GM12878 (cell line): ENCODE data around the gene ZNF106. TPM values are rescaled to one million over a fixed set of nuclear protein-coding genes. Genes with fewer than 3 reads are reported as not detected.

Source experiments
- ATAC-seq: fragments of 200-7000 bp; cut with Tn5 transposase; 3 replicates; pipeline ENCODE4 v1.9.1; 2020; ENCODE audit warnings: mild to moderate bottlenecking, moderate library complexity
- BruUV-seq: library from RNA; stranded (reverse); fragments of 400-500 nt; replicated peaks from 2 replicates; lab custom pipeline; 2021; lab: Mats Ljungman, UMichigan
- CTCF ChIA-PET: fragments of 300-600 bp; sonication (Branson Sonifier 250); formaldehyde crosslinking; extraction: SDS; loops from one replicate; lab custom pipeline; 2021; ENCODE audit warnings: inconsistent platforms; lab: Yijun Ruan, JAX
- POLR2A ChIA-PET: fragments of 350-600 bp; formaldehyde crosslinking; extraction: SDS; loops from one replicate; lab custom pipeline; 2021; ENCODE audit warnings: inconsistent platforms; lab: Charles Lee
- RAD21 ChIA-PET: fragments of 300-600 bp; sonication (Branson Sonifier 250); formaldehyde crosslinking; loops from one replicate; lab custom pipeline; 2023; ENCODE audit warnings: antibody characterized with exemption; ENCODE audit not compliant: unreplicated experiment; lab: Charles Lee
- SMC1A ChIA-PET: fragments of 300-600 bp; sonication (Branson Sonifier 250); formaldehyde crosslinking; loops from one replicate; lab custom pipeline; 2023; ENCODE audit not compliant: unreplicated experiment, uncharacterized antibody; lab: Charles Lee
- DNase-seq: peaks from one replicate; pipeline ENCODE4 v3.0.0-alpha.2; 2011; ENCODE audit warnings: low read depth, low spot score
- FAIRE-seq: peaks from 3 replicates; lab custom pipeline; 2011; peaks lifted over from hg19 to GRCh38; lab: Jason Lieb, UNC
- H2AFZ ChIP-seq: 2 replicates; pipeline ENCODE4 v1.6.0; 2011; ENCODE audit warnings: low read depth, low read length, control low read depth; ENCODE audit not compliant: control insufficient read depth
- H3K27ac ChIP-seq: 2 replicates; pipeline ENCODE4 v1.5.1; 2011; ENCODE audit warnings: control low read depth; ENCODE audit not compliant: control insufficient read depth, insufficient read depth
- H3K27me3 ChIP-seq, 2 experiments: replicated peaks in 1 of 2; 2 replicates each; pipeline versions ENCODE4 v1.6.0 to v1.6.1; 2011; ENCODE audit warnings: low read length in 1 of 2; ENCODE audit not compliant: control insufficient read depth in 2 of 2, insufficient read depth in 2 of 2
- H3K36me3 ChIP-seq, 2 experiments: 2 replicates each; pipeline ENCODE4 v1.5.1; 2011; ENCODE audit warnings: low read length in 1 of 2; ENCODE audit not compliant: control insufficient read depth in 2 of 2, insufficient read depth in 2 of 2
- H3K4me1 ChIP-seq: 2 replicates; pipeline ENCODE4 v1.6.1; 2011; ENCODE audit warnings: mild to moderate bottlenecking, low read length, moderate library complexity, mixed read lengths; ENCODE audit not compliant: control insufficient read depth, insufficient read depth
- H3K4me2 ChIP-seq: 2 replicates; pipeline ENCODE4 v1.6.0; 2011; ENCODE audit warnings: control low read depth; ENCODE audit not compliant: control insufficient read depth, insufficient read depth
- H3K4me3 ChIP-seq: fragments of 200-600 bp; sonication (generic); 2 replicates; pipeline ENCODE4 v1.5.1; 2016
- H3K79me2 ChIP-seq: 2 replicates; pipeline ENCODE4 v1.6.0; 2011; ENCODE audit warnings: low read length; ENCODE audit not compliant: control insufficient read depth, insufficient read depth
- H3K9ac ChIP-seq: 2 replicates; pipeline ENCODE4 v1.8.0; 2011; ENCODE audit warnings: low read length, control low read depth, mixed read lengths; ENCODE audit not compliant: control insufficient read depth, insufficient read depth
- H3K9me3 ChIP-seq: replicated peaks from 3 replicates; pipeline ENCODE4 v1.5.1; 2011; ENCODE audit warnings: mild to moderate bottlenecking, low read length; ENCODE audit not compliant: control insufficient read depth, insufficient read depth
- H4K20me1 ChIP-seq: 2 replicates; pipeline ENCODE4 v1.6.0; 2011; ENCODE audit not compliant: control insufficient read depth, insufficient read depth
- CREB1 ChIP-seq: IDR thresholded peaks from 2 replicates; pipeline ENCODE4 v1.6.1; 2012; ENCODE audit warnings: low read depth, mild to moderate bottlenecking, inconsistent platforms
- FOS ChIP-seq: IDR thresholded peaks from 3 replicates; pipeline ENCODE4 v1.6.1; 2011; ENCODE audit warnings: borderline replicate concordance; ENCODE audit not compliant: insufficient read length; ENCODE audit errors: extremely low read depth
- GATAD2B ChIP-seq: fragments of 450-650 bp; conservative IDR thresholded peaks from 2 replicates; pipeline ENCODE4 v1.6.1; 2017; ENCODE audit warnings: low read depth, mild to moderate bottlenecking, moderate library complexity
- JUNB ChIP-seq: IDR thresholded peaks from 2 replicates; pipeline ENCODE4 v1.6.1; 2016; ENCODE audit warnings: antibody characterized with exemption, mild to moderate bottlenecking
- RAD51 ChIP-seq: fragments of 450-650 bp; IDR thresholded peaks from 2 replicates; pipeline ENCODE4 v1.6.1; 2016; ENCODE audit warnings: moderate library complexity, mild to moderate bottlenecking, inconsistent platforms
- SMAD1 ChIP-seq: fragments of 450-650 bp; IDR thresholded peaks from 2 replicates; pipeline ENCODE4 v1.6.1; 2018; ENCODE audit warnings: mild to moderate bottlenecking, low read depth; ENCODE audit not compliant: partially characterized antibody
- SREBF1 ChIP-seq: IDR thresholded peaks from 2 replicates; pipeline ENCODE4 v1.6.1; 2012; ENCODE audit warnings: mild to moderate bottlenecking, low read length
- TCF7 ChIP-seq: IDR thresholded peaks from 2 replicates; pipeline ENCODE4 v1.6.1; 2014; ENCODE audit warnings: antibody characterized with exemption, borderline replicate concordance
- WRNIP1 ChIP-seq: IDR thresholded peaks from 2 replicates; pipeline ENCODE4 v1.6.1; 2011; ENCODE audit warnings: low read depth, low read length, improper control_type of control experiment, borderline replicate concordance
- YBX1 ChIP-seq: fragments of 450-650 bp; IDR thresholded peaks from 2 replicates; pipeline ENCODE4 v1.6.1; 2016; ENCODE audit warnings: antibody characterized with exemption
- WGBS: methylation state at CpG from one replicate; pipeline ENCODE4 v1.1.6; 2016; ENCODE audit warnings: low lambda C conversion rate; ENCODE audit not compliant: insufficient replicate concordance, insufficient coverage; ENCODE audit errors: missing lambda C conversion rate; 5-methylcytosine and 5-hydroxymethylcytosine counted together
- in situ Hi-C: fragments of 300-500 bp; cut with MboI; formaldehyde crosslinking; loops from 9 replicates; pipeline ENCODE4 v1.14.3; 2018; ENCODE audit warnings: mixed read lengths
- intact Hi-C: fragments of 100-400 bp; cut with micrococcal nuclease; formaldehyde crosslinking; loops from one replicate; pipeline ENCODE4 v1.14.2; 2022; ENCODE audit not compliant: unreplicated experiment
- polyA plus RNA-seq, 11 experiments: library from polyadenylated mRNA; depleted of rRNA in 4 of 11; unstranded in 6 of 11; stranded (reverse) in 5 of 11; fragments of >200 nt; fragmentation: Nextera tagmentation in 4 of 11; fragmentation: Illumina TruSeq in 1 of 11; extraction: Ambion mirVana in 4 of 11; extraction: Trizol in 1 of 11; gene quantifications; 1 replicate in 1 of 11; 2 replicates in 10 of 11; pipeline versions ENCODE4 v1.2.1 to v1.2.3, GENCODE V29; 2011 to 2016; ENCODE audit warnings: inconsistent platforms in 2 of 11, missing spikeins in 2 of 11, low read depth in 1 of 11
- total RNA-seq, 4 experiments: library from RNA; depleted of rRNA in 3 of 4; stranded (reverse); fragments of >200 nt in 3 of 4; fragmentation: Illumina TruSeq in 1 of 4; extraction: Trizol in 1 of 4; gene quantifications; 2 replicates each; pipeline versions ENCODE4 v1.2.1 to v1.2.3, GENCODE V29; 2013 to 2021
- TF ChIP-seq, protein P1 (sequence below): fragments of 150-350 bp; IDR thresholded peaks from 2 replicates; pipeline ENCODE4 v1.6.1; 2016; ENCODE audit warnings: low read depth, low read length
- TF ChIP-seq, protein P2 (sequence below): fragments of 450-650 bp; IDR thresholded peaks from 2 replicates; pipeline ENCODE4 v1.6.1; 2018; ENCODE audit warnings: mild to moderate bottlenecking, low read depth, moderate library complexity; ENCODE audit not compliant: partially characterized antibody
- TF ChIP-seq, protein P3 (sequence below): fragments of 150-350 bp; IDR thresholded peaks from 2 replicates; pipeline ENCODE4 v1.6.1; 2014; ENCODE audit warnings: mild to moderate bottlenecking, low read depth, low read length

Gene ZNF106
- total and polyA plus RNA-seq, 10 of the 15 experiments (the other 5 are each of a cell fraction or from before 2014, with no cell fraction given) = 10.7 to 45.3 (median 32.5) TPM

DNA sequence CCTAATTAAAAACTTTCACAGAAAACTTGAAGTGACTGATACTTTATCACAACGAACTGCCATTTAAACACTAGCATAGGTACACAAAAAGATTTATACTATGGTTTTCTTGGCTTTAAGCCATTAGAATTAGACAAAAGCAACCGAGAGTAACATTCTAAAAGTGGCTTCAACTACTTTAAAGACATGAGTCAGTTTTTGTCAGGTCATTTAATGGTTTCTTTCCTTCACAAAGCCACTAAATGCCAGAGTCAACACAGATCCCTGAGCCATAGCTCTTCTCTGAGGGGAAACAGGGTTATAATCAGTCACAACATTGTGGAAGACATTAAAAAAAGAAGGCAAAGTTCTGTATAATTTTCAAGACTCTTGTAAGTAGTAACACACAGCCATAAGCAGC lies 77.0 kb downstream of the ZNF106 start (continued):
- TF ChIP-seq FOS = no peak
- no peak for TF ChIP-seq GATAD2B
- TF ChIP-seq JUNB = no peak

DNA sequence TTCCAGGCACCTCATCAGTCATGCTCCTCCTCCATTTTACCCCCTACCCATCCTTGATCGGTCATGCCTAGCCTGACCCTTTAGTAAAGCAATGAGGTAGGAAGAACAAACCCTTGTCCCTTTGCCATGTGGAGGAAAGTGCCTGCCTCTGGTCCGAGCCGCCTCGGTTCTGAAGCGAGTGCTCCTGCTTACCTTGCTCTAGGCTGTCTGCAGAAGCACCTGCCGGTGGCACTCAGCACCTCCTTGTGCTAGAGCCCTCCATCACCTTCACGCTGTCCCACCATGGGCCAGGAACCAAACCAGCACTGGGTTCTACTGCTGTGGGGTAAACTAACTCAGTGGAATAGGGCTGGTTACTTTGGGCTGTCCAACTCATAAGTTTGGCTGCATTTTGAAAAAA lies 79.1 kb downstream of the ZNF106 start:
- POLR2A ChIA-PET = no interaction called here

More for the DNA sequence above, 79.1 kb downstream of the ZNF106 start:
- no TSS peak for BruUV-seq
- Histone ChIP-seq H3K4me2 (no peak overlapping the region), H3K79me2 (no peaks in the 10 kb centered on the region), H4K20me1 (no peaks in the 10 kb centered on the region), H3K9me3 (no peaks in the 10 kb centered on the region), H3K4me3 (no peak overlapping the region), H2AFZ (no peak overlapping the region), H3K9ac (no peak overlapping the region), H3K27me3 (no peaks in the 10 kb centered on the region), H3K36me3 (peaks cover under 1 to 2% of the 10 kb centered on the region in 2 experiments), H3K4me1 (no peaks in the 10 kb centered on the region), H3K27ac (no peak overlapping the region)
- no peak for FAIRE-seq
- 95% methylated on average over 7 of the region's 7 CpGs for WGBS
- no peak for ATAC-seq
- intact Hi-C loops (no loop called here), in situ Hi-C loops (no loop called here)
- ChIA-PET CTCF (no interaction called here), SMC1A (interaction anchor here (1.1 kb wide), 1 partner anchor 10 kb away, joined by 4 read pairs; no protein-coding TSS in a partner anchor), RAD21 (no interaction called here)
- DNase-seq = no peak
- TF ChIP-seq YBX1 (no peak), SMAD1 (no peak), WRNIP1 (no peak), RAD51 (no peak), CREB1 (no peak), TCF7 (no peak), SREBF1 (no peak)
- TF ChIP-seq, protein P1, sequence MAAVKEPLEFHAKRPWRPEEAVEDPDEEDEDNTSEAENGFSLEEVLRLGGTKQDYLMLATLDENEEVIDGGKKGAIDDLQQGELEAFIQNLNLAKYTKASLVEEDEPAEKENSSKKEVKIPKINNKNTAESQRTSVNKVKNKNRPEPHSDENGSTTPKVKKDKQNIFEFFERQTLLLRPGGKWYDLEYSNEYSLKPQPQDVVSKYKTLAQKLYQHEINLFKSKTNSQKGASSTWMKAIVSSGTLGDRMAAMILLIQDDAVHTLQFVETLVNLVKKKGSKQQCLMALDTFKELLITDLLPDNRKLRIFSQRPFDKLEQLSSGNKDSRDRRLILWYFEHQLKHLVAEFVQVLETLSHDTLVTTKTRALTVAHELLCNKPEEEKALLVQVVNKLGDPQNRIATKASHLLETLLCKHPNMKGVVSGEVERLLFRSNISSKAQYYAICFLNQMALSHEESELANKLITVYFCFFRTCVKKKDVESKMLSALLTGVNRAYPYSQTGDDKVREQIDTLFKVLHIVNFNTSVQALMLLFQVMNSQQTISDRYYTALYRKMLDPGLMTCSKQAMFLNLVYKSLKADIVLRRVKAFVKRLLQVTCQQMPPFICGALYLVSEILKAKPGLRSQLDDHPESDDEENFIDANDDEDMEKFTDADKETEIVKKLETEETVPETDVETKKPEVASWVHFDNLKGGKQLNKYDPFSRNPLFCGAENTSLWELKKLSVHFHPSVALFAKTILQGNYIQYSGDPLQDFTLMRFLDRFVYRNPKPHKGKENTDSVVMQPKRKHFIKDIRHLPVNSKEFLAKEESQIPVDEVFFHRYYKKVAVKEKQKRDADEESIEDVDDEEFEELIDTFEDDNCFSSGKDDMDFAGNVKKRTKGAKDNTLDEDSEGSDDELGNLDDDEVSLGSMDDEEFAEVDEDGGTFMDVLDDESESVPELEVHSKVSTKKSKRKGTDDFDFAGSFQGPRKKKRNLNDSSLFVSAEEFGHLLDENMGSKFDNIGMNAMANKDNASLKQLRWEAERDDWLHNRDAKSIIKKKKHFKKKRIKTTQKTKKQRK = no peak
- TF ChIP-seq, protein P2, sequence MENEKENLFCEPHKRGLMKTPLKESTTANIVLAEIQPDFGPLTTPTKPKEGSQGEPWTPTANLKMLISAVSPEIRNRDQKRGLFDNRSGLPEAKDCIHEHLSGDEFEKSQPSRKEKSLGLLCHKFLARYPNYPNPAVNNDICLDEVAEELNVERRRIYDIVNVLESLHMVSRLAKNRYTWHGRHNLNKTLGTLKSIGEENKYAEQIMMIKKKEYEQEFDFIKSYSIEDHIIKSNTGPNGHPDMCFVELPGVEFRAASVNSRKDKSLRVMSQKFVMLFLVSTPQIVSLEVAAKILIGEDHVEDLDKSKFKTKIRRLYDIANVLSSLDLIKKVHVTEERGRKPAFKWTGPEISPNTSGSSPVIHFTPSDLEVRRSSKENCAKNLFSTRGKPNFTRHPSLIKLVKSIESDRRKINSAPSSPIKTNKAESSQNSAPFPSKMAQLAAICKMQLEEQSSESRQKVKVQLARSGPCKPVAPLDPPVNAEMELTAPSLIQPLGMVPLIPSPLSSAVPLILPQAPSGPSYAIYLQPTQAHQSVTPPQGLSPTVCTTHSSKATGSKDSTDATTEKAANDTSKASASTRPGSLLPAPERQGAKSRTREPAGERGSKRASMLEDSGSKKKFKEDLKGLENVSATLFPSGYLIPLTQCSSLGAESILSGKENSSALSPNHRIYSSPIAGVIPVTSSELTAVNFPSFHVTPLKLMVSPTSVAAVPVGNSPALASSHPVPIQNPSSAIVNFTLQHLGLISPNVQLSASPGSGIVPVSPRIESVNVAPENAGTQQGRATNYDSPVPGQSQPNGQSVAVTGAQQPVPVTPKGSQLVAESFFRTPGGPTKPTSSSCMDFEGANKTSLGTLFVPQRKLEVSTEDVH = no peak
- TF ChIP-seq, protein P3, sequence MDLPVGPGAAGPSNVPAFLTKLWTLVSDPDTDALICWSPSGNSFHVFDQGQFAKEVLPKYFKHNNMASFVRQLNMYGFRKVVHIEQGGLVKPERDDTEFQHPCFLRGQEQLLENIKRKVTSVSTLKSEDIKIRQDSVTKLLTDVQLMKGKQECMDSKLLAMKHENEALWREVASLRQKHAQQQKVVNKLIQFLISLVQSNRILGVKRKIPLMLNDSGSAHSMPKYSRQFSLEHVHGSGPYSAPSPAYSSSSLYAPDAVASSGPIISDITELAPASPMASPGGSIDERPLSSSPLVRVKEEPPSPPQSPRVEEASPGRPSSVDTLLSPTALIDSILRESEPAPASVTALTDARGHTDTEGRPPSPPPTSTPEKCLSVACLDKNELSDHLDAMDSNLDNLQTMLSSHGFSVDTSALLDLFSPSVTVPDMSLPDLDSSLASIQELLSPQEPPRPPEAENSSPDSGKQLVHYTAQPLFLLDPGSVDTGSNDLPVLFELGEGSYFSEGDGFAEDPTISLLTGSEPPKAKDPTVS = no peak
